Endothelial cell of coronary artery (primary cell): ENCODE data around the gene FNBP1. TPM values are rescaled to one million over a fixed set of nuclear protein-coding genes. Genes with fewer than 3 reads are reported as not detected.

ENCODE experiments used
- total RNA-seq: library from RNA; depleted of rRNA; stranded (reverse); fragments of >200 nt; gene quantifications from 2 replicates; pipeline ENCODE4 v1.2.3, GENCODE V29; 2014

Gene FNBP1
- 27.1 and 35.1 TPM in 2 replicates for total RNA-seq

DNA sequence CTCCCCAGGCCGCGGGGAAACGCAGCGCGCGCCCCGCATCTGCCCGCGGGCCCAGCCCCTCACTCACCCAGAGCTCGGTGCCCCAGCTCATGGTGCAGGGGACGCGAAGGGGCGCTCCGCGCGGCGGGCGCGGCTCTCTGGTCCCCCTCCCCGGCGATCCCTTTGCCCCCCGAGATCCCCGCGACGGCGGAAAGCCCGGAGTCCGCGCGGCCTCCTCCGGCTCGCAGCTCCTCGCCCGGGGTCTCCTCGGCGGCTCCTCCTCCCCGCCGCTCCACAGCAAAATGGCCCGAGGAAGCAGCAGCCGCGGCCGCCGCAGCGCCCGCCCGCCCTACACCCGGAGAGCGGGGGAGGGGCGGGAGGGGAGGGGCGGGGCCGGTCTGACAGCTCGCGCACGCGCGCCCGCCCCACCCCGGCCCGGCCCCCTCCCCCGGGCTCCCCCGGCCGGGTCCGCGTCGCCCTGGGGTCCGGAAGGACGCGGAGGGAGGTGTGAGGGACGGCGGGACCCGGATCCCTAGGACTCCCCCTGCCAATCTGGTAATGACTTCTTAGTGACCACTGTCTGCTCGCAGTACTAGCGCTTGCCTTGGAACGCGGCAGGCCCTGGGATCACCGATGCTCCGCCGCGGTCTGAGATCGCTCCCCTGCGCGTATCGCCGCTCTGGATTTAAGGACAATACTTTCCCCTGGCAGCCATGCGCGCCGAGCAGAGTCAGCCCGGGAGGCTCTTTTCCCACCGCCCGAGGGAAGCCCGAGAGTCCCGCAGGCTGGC, at the start of gene FNBP1:
FNBP1 (minus strand) TSS at position 305 of the 769 bp plus-strand sequence; CDS start at position 91, 214 bp downstream.

DNA sequence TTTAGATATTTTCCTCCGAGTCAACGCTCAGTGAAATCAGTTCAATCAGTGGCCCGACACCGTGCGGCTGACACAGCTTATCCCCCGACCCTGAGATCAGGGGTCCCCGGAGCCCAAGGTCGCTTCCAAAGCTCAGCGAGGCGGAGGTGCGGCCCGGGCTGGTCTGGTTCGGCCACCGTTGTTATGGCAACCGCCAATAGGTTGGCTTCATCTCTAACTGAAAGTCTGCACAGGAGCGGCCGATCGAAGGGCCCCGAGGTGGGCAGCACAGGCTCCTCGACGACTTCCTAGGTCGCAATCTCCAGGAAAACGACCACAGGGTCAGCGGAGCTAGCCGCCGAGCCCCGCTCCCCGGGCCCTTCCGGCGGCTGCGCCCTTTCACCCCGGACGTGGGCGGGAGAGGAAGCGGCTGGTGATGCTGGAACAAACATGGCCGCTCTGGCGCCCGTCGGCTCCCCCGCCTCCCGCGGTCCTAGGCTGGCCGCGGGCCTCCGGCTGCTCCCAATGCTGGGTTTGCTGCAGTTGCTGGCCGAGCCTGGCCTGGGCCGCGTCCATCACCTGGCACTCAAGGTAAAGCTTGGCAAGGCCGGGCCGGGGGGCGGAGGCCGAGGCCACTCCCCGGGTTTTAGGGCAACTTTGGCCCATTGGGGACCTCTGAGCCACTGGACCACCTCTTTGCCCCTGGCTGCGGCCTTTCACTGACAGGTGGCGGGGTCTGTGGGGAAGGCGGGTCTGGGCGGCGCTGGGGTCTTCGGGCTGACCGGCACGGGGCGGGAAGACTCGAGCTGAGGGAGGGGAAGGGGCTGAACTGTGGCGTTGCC, 10.7 kb upstream of the FNBP1 start, which contains the start of gene GPR107:
GPR107 (plus strand) TSS at position 403 of the 821 bp plus-strand sequence; CDS start at position 430, 27 bp downstream.

Other genes starting within 250 kb of the FNBP1 start
- gene TOR1B, start 240.0 kb downstream of the FNBP1 start, total RNA-seq: 21.6 and 27.0 TPM in 2 replicates
- 27.4 and 28.2 TPM in 2 replicates for gene TOR1A, start 219.1 kb downstream of the FNBP1 start, total RNA-seq
- gene C9orf78, start 207.9 kb downstream of the FNBP1 start, total RNA-seq: 37.5 and 40.7 TPM in 2 replicates
- gene USP20, start 207.7 kb downstream of the FNBP1 start, total RNA-seq: 7.6 and 9.6 TPM in 2 replicates
- 19.7 and 39.2 TPM in 2 replicates for gene GPR107, start 10.7 kb upstream of the FNBP1 start, total RNA-seq
- gene NCS1, start 129.2 kb upstream of the FNBP1 start, total RNA-seq: 26.4 and 33.8 TPM in 2 replicates
- under 0.01 and 0.28 TPM in 2 replicates for gene HMCN2, start 222.6 kb upstream of the FNBP1 start, total RNA-seq